Measurements from ENCODE around the gene LUC7L.
"Not testable (repeated sequence)": the region's sequence is repeated elsewhere in the genome, so short reads cannot be mapped to it uniquely, and the experiment has no call there.

LUC7L gene

GRCh38 chr16:170788-171187, 58.5 kb downstream of the LUC7L start:
- Histone ChIP-seq H3K36me3 (no peaks in the 10 kb centered on the region), H3K4me3 (ENCODE audit: low read depth in 1 of 2, low read length in 1 of 2) (no peak overlapping the region), H3K4me1 (ENCODE audit: control insufficient read depth in 1 of 2, insufficient read depth in 1 of 2, low read depth in 1 of 2, low read length in 1 of 2) (no peaks in the 10 kb centered on the region), H3K27me3 (peaks cover 92% of the 10 kb centered on the region), H3K27ac (no peak overlapping the region), H3K9me3 (no peaks in the 10 kb centered on the region)
- no peak for TF ChIP-seq CTCF (IDR thresholded peaks at IDR 0.05)

GRCh38 chr16:170088-170507, 59.2 kb downstream of the LUC7L start:
- H3K4me1 ChIP-seq (ENCODE audit: control insufficient read depth in 1 of 2, insufficient read depth in 1 of 2, low read depth in 1 of 2, low read length in 1 of 2); H3K27ac ChIP-seq; H3K36me3 ChIP-seq; H3K9me3 ChIP-seq; H3K4me3 ChIP-seq (ENCODE audit: low read depth in 1 of 2, low read length in 1 of 2): not testable (repeated sequence)
- peaks cover 92% of the 10 kb centered on the region for H3K27me3 ChIP-seq

- no peak for TF ChIP-seq CTCF (IDR thresholded peaks at IDR 0.05)
- Histone ChIP-seq H3K9me3 (no peaks in the 10 kb centered on the region), H3K27ac (no peak overlapping the region), H3K27me3 (peaks cover 84% of the 10 kb centered on the region), H3K4me3 (ENCODE audit: low read depth in 1 of 2, low read length in 1 of 2) (no peak overlapping the region), H3K36me3 (no peaks in the 10 kb centered on the region), H3K4me1 (ENCODE audit: control insufficient read depth in 1 of 2, insufficient read depth in 1 of 2, low read depth in 1 of 2, low read length in 1 of 2) (peaks cover 5 to 6% of the 10 kb centered on the region in 2 experiments)
These were observed 60.2 kb downstream of the LUC7L start for GRCh38 chr16:169014-169413.

- no peaks in the 10 kb centered on the region for H3K9me3 ChIP-seq
- H3K27ac ChIP-seq, result no peak overlapping the region
- peaks cover 5 to 6% of the 10 kb centered on the region in 2 experiments for H3K4me1 ChIP-seq (ENCODE audit: control insufficient read depth in 1 of 2, insufficient read depth in 1 of 2, low read depth in 1 of 2, low read length in 1 of 2)
- no peaks in the 10 kb centered on the region for H3K36me3 ChIP-seq
- H3K27me3 ChIP-seq, result peaks cover 82% of the 10 kb centered on the region
- no peak for TF ChIP-seq CTCF (IDR thresholded peaks at IDR 0.05)
- H3K4me3 ChIP-seq (ENCODE audit: low read depth in 1 of 2, low read length in 1 of 2), result no peak overlapping the region
These were observed 60.8 kb downstream of the LUC7L start for GRCh38 chr16:168424-168823.

- TF ChIP-seq CTCF (IDR thresholded peaks at IDR 0.05), result no peak
- peaks cover 90% of the 10 kb centered on the region for H3K27me3 ChIP-seq
These were observed 62.0 kb downstream of the LUC7L start for GRCh38 chr16:167122-167690.

GRCh38 chr16:166375-167121, 62.7 kb downstream of the LUC7L start:
- TF ChIP-seq CTCF (IDR thresholded peaks at IDR 0.05), result no peak
- Histone ChIP-seq H3K4me3 (ENCODE audit: low read depth in 1 of 2, low read length in 1 of 2) (no peak overlapping the region), H3K36me3 (no peaks in the 10 kb centered on the region), H3K4me1 (ENCODE audit: control insufficient read depth in 1 of 2, insufficient read depth in 1 of 2, low read depth in 1 of 2, low read length in 1 of 2) (peaks cover 5 to 6% of the 10 kb centered on the region in 2 experiments), H3K27me3 (peaks cover 90% of the 10 kb centered on the region), H3K27ac (no peak overlapping the region), H3K9me3 (no peaks in the 10 kb centered on the region)

More at GRCh38 chr16:167122-167690, 62.0 kb downstream of the LUC7L start:
- peaks cover 5 to 6% of the 10 kb centered on the region in 2 experiments for H3K4me1 ChIP-seq (ENCODE audit: control insufficient read depth in 1 of 2, insufficient read depth in 1 of 2, low read depth in 1 of 2, low read length in 1 of 2)
- H3K4me3 ChIP-seq (ENCODE audit: low read depth in 1 of 2, low read length in 1 of 2), result no peak overlapping the region
- H3K36me3 ChIP-seq, result no peaks in the 10 kb centered on the region
- no peak overlapping the region for H3K27ac ChIP-seq
- no peaks in the 10 kb centered on the region for H3K9me3 ChIP-seq

All from neutrophil (primary cell).